ENCODE measurements around the gene RLBP1. TPM values are rescaled to one million over a fixed set of nuclear protein-coding genes. Genes with fewer than 3 reads are reported as not detected.
"Not testable (repeated sequence)": the region's sequence is repeated elsewhere in the genome, so short reads cannot be mapped to it uniquely, and the experiment has no call there.

Gene RLBP1
- not detected for total RNA-seq

DNA sequence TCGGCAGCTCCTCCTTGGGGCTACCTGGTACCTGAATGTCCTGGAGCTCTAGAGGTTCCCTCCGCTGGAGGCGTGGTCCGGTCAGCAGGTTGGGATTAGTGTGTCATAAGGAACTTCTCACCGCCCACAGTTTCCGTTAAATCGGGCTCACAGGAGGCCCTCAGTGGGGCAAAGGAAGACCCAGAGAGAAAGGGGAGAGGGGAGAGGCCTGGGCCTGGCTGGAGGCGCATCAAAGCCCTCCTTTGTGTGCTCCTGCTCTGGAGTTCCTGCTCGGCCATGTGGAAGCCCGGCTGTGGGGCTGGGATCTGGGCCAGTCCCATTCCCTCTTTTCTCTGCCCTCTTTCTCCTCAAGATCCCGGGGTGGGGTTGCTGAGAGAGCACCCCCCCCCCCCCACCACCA is at the start of gene RLBP1:
RLBP1 (minus strand) TSS at position 37 of the 400 bp plus-strand sequence. CDS start 2,604 bp downstream, outside the sequence.
- Histone ChIP-seq H3K36me3 (no peaks in the 10 kb centered on the region), H3K4me3 (no peak within 1 kb of the TSS), H3K9me3 (no peaks in the 10 kb centered on the region), H3K27ac (no peak within 1 kb of the TSS), H3K4me1 (no peaks in the 10 kb centered on the region), H3K27me3 (no peaks in the 10 kb centered on the region)
- TF ChIP-seq, protein P1, sequence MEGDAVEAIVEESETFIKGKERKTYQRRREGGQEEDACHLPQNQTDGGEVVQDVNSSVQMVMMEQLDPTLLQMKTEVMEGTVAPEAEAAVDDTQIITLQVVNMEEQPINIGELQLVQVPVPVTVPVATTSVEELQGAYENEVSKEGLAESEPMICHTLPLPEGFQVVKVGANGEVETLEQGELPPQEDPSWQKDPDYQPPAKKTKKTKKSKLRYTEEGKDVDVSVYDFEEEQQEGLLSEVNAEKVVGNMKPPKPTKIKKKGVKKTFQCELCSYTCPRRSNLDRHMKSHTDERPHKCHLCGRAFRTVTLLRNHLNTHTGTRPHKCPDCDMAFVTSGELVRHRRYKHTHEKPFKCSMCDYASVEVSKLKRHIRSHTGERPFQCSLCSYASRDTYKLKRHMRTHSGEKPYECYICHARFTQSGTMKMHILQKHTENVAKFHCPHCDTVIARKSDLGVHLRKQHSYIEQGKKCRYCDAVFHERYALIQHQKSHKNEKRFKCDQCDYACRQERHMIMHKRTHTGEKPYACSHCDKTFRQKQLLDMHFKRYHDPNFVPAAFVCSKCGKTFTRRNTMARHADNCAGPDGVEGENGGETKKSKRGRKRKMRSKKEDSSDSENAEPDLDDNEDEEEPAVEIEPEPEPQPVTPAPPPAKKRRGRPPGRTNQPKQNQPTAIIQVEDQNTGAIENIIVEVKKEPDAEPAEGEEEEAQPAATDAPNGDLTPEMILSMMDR (IDR thresholded peaks at IDR 0.05): no peak
- no peak for TF ChIP-seq POLR2A (IDR thresholded peaks at IDR 0.05)
- no peak for DNase-seq
- intact Hi-C loops (cut with DNase I; ENCODE audit: low total_unique reads): no loop called here

DNA sequence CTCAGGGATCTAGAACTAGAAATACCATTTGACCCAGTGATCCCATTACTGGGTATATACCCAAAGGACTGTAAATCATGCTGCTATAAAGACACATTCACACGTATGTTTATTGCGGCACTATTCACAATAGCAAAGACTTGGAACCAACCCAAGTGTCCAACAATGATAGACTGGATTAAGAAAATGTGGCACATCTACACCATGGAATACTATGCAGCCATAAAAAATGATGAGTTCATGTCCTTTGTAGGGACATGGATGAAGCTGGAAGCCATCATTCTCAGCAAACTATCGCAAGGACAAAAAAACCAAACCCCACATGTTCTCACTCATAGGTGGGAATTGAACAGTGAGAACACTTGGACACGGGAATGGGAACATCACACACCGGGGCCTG is 28.8 kb upstream of the RLBP1 start:
- H3K36me3 ChIP-seq; intact Hi-C loops (cut with DNase I; ENCODE audit: low total_unique reads); H3K9me3 ChIP-seq; H3K4me3 ChIP-seq; DNase-seq; H3K4me1 ChIP-seq; H3K27ac ChIP-seq; H3K27me3 ChIP-seq: not testable (repeated sequence)

DNA sequence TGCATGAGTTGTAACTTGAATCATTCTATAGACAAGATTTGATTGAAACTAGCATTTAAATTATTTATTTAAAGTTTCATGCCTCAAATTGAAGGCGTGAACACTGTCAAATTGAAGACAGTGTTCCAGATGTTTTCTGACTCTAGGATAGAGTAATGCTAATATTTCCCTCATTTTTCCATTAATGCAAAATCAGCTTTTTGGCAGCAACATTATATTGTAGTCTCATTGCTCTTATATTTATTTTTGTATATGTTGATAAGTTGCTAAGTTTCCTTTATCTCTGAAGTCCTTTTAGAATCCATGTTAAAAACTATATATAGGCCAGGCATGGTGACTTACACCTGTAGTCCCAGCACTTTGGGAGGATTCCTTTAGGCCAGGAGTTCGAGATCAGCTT is 27.2 kb upstream of the RLBP1 start:
- Histone ChIP-seq H3K4me1 (peaks cover 6% of the 10 kb centered on the region in 2 donors), H3K27ac (no peak overlapping the region), H3K9me3 (no peaks in the 10 kb centered on the region), H3K4me3 (no peak overlapping the region), H3K36me3 (no peaks in the 10 kb centered on the region), H3K27me3 (no peaks in the 10 kb centered on the region)
- DNase-seq: no peak
- no peak for TF ChIP-seq POLR2A (IDR thresholded peaks at IDR 0.05)
- TF ChIP-seq, protein P1 (IDR thresholded peaks at IDR 0.05): no peak
- intact Hi-C loops (cut with DNase I; ENCODE audit: low total_unique reads): no loop called here

DNA sequence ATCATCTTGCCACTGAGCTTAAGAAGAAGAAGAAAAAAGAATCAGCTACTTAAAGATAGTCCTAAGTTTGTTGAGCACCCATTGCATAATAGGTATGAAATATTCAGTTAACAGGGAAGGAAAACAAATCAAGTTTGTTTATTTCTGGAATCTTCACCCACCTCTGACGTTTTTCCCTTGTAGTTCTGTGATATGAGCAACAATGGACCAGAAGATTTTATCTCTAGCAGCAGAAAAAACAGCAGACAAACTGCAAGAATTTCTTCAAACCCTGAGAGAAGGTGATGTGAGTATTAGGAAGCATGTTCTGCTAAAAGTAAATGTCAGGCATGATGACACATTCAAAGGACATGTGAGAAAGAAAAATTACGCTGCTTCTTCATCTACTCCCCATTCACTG is 26.1 kb upstream of the RLBP1 start:
- Histone ChIP-seq H3K9me3 (no peaks in the 10 kb centered on the region), H3K36me3 (no peaks in the 10 kb centered on the region), H3K27ac (no peak overlapping the region), H3K27me3 (no peaks in the 10 kb centered on the region), H3K4me1 (peaks cover 6% of the 10 kb centered on the region in 2 donors), H3K4me3 (no peak overlapping the region)
- intact Hi-C loops (cut with DNase I; ENCODE audit: low total_unique reads): no loop called here
- TF ChIP-seq, protein P1 (IDR thresholded peaks at IDR 0.05): no peak
- no peak for TF ChIP-seq POLR2A (IDR thresholded peaks at IDR 0.05)
- no peak for DNase-seq

- Histone ChIP-seq H3K9me3 (no peaks in the 10 kb centered on the region), H3K4me3 (peak overlapping the region; percentile 46 to 68), H3K27ac (no peak overlapping the region), H3K36me3 (no peaks in the 10 kb centered on the region), H3K27me3 (no peaks in the 10 kb centered on the region), H3K4me1 (peaks cover 6% of the 10 kb centered on the region in 2 donors)
- intact Hi-C loops (cut with DNase I; ENCODE audit: low total_unique reads): no loop called here
- no peak for DNase-seq
- TF ChIP-seq POLR2A (IDR thresholded peaks at IDR 0.05): no peak
- TF ChIP-seq, protein P1 (IDR thresholded peaks at IDR 0.05): no peak
These were observed 23.2 kb upstream of the RLBP1 start for GRCh38 chr15:89244574-89244903.
